SK-N-SH treated with all-trans-retinoic acid at 6 μM for 48 hours (cell line): ENCODE data around the gene GIMAP1.

Source experiments
- ATAC-seq: fragments of 200-7000 bp; cut with Tn5 transposase; 3 replicates; pipeline ENCODE4 v1.9.1; 2020; ENCODE audit warnings: mild to moderate bottlenecking, moderate library complexity
- ARNTL ChIP-seq: fragments of 450-650 bp; formaldehyde crosslinking; IDR thresholded peaks from 2 replicates; pipeline ENCODE4 v1.5.0; 2020; ENCODE audit warnings: low read depth, mild to moderate bottlenecking, moderate library complexity, borderline replicate concordance
- BACH2 ChIP-seq: fragments of 250-450 bp; sonication (Bioruptor Pico); IDR thresholded peaks from 2 replicates; pipeline ENCODE4 v1.9.0; 2021; ENCODE audit warnings: mild to moderate bottlenecking, borderline replicate concordance
- CSDC2 ChIP-seq: fragments of 250-450 bp; sonication (Bioruptor Pico); IDR thresholded peaks from 2 replicates; pipeline ENCODE4 v1.5.0; 2020; ENCODE audit warnings: mild to moderate bottlenecking, moderate library complexity
- GLIS3 ChIP-seq: fragments of 250-450 bp; sonication (Bioruptor Pico); IDR thresholded peaks from 2 replicates; pipeline ENCODE4 v1.5.0; 2020; ENCODE audit warnings: mild to moderate bottlenecking, moderate library complexity
- ISL1 ChIP-seq: fragments of 250-450 bp; sonication (Bioruptor Pico); IDR thresholded peaks from 2 replicates; pipeline ENCODE4 v2.1.2; 2022; ENCODE audit warnings: mild to moderate bottlenecking, moderate library complexity
- OSR1 ChIP-seq: fragments of 250-450 bp; sonication (Bioruptor Pico); IDR thresholded peaks from 2 replicates; pipeline ENCODE4 v1.8.0; 2022; ENCODE audit warnings: moderate library complexity, mild to moderate bottlenecking, inconsistent platforms
- PPARA ChIP-seq: fragments of 250-450 bp; sonication (Bioruptor Pico); IDR thresholded peaks from 2 replicates; pipeline ENCODE4 v1.5.0; 2020; ENCODE audit warnings: mild to moderate bottlenecking, borderline replicate concordance
- RARB ChIP-seq: fragments of 250-450 bp; sonication (Bioruptor Pico); IDR thresholded peaks from 2 replicates; pipeline ENCODE4 v1.8.0; 2021; ENCODE audit warnings: mild to moderate bottlenecking, moderate library complexity
- SNAI2 ChIP-seq: fragments of 250-450 bp; sonication (Bioruptor Pico); IDR thresholded peaks from 2 replicates; pipeline ENCODE4 v1.5.0; 2020; ENCODE audit warnings: mild to moderate bottlenecking, moderate library complexity
- TOX ChIP-seq: fragments of 250-450 bp; sonication (Bioruptor Pico); IDR thresholded peaks from 2 replicates; pipeline ENCODE4 v1.8.0; 2021; ENCODE audit warnings: mild to moderate bottlenecking, moderate library complexity, borderline replicate concordance
- ZC3H10 ChIP-seq: fragments of 250-450 bp; sonication (Bioruptor Pico); IDR thresholded peaks from 2 replicates; pipeline ENCODE4 v1.5.1; 2021; ENCODE audit warnings: mild to moderate bottlenecking, moderate library complexity
- ZFP3 ChIP-seq: fragments of 250-450 bp; sonication (Bioruptor Pico); IDR thresholded peaks from 2 replicates; pipeline ENCODE4 v1.5.0; 2020; ENCODE audit warnings: mild to moderate bottlenecking, moderate library complexity
- ZFP30 ChIP-seq: fragments of 450-650 bp; formaldehyde crosslinking; IDR thresholded peaks from 2 replicates; pipeline ENCODE4 v1.5.0; 2022; ENCODE audit warnings: mild to moderate bottlenecking, moderate library complexity
- ZNF565 ChIP-seq: fragments of 450-650 bp; formaldehyde crosslinking; conservative IDR thresholded peaks from 2 replicates; pipeline ENCODE4 v1.5.0; 2020; ENCODE audit warnings: low read depth, mild to moderate bottlenecking, moderate library complexity
- ZNF70 ChIP-seq: fragments of 450-650 bp; formaldehyde crosslinking; IDR thresholded peaks from 2 replicates; pipeline ENCODE4 v1.5.0; 2020; ENCODE audit warnings: mild to moderate bottlenecking, moderate library complexity
- ZNF8 ChIP-seq: fragments of 450-650 bp; formaldehyde crosslinking; IDR thresholded peaks from 2 replicates; pipeline ENCODE4 v1.5.0; 2020; ENCODE audit warnings: mild to moderate bottlenecking, moderate library complexity
- TF ChIP-seq, protein P1 (sequence below): fragments of 250-450 bp; sonication (Bioruptor Pico); IDR thresholded peaks from 2 replicates; pipeline ENCODE4 v1.8.0; 2021; ENCODE audit warnings: low read depth, mild to moderate bottlenecking, moderate library complexity, borderline replicate concordance
- TF ChIP-seq, protein P2 (sequence below): fragments of 250-450 bp; sonication (Bioruptor Pico); IDR thresholded peaks from 2 replicates; pipeline ENCODE4 v1.5.1; 2020; ENCODE audit warnings: low read depth, mild to moderate bottlenecking, moderate library complexity
- TF ChIP-seq, protein P3 (sequence below): fragments of 250-450 bp; sonication (Bioruptor Pico); IDR thresholded peaks from 2 replicates; pipeline ENCODE4 v1.5.0; 2020; ENCODE audit warnings: mild to moderate bottlenecking, moderate library complexity

Gene GIMAP1

DNA sequence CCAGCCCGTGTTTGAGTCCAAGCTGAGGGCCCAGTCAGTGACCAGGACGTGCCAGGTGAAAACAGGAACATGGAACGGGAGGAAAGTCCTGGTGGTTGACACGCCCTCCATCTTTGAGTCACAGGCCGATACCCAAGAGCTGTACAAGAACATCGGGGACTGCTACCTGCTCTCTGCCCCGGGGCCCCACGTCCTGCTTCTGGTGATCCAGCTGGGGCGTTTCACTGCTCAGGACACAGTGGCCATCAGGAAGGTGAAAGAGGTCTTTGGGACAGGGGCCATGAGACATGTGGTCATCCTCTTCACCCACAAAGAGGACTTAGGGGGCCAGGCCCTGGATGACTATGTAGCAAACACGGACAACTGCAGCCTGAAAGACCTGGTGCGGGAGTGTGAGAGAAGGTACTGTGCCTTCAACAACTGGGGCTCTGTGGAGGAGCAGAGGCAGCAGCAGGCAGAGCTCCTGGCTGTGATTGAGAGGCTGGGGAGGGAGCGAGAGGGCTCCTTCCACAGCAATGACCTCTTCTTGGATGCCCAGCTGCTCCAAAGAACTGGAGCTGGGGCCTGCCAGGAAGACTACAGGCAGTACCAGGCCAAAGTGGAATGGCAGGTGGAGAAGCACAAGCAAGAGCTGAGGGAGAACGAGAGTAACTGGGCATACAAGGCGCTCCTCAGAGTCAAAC lies 26.0 kb downstream of the GIMAP1 start:
- TF ChIP-seq ZNF70 (no peak), GLIS3 (no peak), SNAI2 (no peak), ISL1 (no peak), ZNF8 (no peak), PPARA (CRISPR knock-in tag) (no peak), OSR1 (CRISPR knock-in tag) (no peak), ZC3H10 (CRISPR knock-in tag) (no peak), ARNTL (CRISPR knock-in tag) (no peak), RARB (CRISPR knock-in tag) (no peak), ZNF565 (no peak), CSDC2 (CRISPR knock-in tag) (no peak), ZFP30 (no peak), BACH2 (CRISPR knock-in tag) (no peak), TOX (CRISPR knock-in tag) (no peak)
- TF ChIP-seq, protein P1, sequence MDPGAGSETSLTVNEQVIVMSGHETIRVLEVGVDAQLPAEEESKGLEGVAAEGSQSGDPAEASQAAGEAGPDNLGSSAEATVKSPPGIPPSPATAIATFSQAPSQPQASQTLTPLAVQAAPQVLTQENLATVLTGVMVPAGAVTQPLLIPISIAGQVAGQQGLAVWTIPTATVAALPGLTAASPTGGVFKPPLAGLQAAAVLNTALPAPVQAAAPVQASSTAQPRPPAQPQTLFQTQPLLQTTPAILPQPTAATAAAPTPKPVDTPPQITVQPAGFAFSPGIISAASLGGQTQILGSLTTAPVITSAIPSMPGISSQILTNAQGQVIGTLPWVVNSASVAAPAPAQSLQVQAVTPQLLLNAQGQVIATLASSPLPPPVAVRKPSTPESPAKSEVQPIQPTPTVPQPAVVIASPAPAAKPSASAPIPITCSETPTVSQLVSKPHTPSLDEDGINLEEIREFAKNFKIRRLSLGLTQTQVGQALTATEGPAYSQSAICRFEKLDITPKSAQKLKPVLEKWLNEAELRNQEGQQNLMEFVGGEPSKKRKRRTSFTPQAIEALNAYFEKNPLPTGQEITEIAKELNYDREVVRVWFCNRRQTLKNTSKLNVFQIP (CRISPR knock-in tag) = no peak
- TF ChIP-seq, protein P2, sequence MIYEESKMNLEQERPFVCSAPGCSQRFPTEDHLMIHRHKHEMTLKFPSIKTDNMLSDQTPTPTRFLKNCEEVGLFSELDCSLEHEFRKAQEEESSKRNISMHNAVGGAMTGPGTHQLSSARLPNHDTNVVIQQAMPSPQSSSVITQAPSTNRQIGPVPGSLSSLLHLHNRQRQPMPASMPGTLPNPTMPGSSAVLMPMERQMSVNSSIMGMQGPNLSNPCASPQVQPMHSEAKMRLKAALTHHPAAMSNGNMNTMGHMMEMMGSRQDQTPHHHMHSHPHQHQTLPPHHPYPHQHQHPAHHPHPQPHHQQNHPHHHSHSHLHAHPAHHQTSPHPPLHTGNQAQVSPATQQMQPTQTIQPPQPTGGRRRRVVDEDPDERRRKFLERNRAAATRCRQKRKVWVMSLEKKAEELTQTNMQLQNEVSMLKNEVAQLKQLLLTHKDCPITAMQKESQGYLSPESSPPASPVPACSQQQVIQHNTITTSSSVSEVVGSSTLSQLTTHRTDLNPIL (CRISPR knock-in tag) = no peak
- TF ChIP-seq, protein P3, sequence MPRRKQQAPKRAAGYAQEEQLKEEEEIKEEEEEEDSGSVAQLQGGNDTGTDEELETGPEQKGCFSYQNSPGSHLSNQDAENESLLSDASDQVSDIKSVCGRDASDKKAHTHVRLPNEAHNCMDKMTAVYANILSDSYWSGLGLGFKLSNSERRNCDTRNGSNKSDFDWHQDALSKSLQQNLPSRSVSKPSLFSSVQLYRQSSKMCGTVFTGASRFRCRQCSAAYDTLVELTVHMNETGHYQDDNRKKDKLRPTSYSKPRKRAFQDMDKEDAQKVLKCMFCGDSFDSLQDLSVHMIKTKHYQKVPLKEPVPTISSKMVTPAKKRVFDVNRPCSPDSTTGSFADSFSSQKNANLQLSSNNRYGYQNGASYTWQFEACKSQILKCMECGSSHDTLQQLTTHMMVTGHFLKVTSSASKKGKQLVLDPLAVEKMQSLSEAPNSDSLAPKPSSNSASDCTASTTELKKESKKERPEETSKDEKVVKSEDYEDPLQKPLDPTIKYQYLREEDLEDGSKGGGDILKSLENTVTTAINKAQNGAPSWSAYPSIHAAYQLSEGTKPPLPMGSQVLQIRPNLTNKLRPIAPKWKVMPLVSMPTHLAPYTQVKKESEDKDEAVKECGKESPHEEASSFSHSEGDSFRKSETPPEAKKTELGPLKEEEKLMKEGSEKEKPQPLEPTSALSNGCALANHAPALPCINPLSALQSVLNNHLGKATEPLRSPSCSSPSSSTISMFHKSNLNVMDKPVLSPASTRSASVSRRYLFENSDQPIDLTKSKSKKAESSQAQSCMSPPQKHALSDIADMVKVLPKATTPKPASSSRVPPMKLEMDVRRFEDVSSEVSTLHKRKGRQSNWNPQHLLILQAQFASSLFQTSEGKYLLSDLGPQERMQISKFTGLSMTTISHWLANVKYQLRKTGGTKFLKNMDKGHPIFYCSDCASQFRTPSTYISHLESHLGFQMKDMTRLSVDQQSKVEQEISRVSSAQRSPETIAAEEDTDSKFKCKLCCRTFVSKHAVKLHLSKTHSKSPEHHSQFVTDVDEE (CRISPR knock-in tag) = no peak
- ATAC-seq = no peak

DNA sequence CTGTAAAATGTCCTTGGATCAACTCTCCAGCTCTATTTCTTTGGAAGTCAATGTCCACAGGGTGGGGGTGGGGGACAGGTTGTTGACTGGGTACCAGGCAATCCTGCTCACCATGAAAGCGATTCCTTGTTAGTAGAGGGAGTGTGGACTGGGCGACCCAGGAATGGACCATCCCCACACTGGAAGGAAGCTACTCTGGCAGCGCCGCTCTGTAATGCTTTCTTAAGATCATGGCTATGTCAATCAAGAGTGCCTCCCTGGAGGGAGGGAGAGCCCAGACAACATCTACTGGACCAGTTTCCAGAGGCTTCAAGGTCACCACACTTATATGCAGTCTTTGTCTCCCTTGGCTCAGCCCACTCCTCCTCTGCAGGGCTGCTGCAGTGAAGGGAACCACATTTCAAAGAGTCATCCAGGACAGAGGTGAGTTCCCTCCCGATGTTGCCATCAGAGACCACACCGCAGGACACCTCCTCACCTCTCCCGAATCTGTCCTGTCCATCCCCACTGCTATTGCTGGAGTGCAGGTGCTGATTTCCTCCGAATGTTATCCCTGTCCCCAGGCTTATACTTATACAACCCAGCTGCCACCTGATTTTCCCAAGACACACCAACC lies 27.7 kb downstream of the GIMAP1 start:
- no peak for ATAC-seq

DNA sequence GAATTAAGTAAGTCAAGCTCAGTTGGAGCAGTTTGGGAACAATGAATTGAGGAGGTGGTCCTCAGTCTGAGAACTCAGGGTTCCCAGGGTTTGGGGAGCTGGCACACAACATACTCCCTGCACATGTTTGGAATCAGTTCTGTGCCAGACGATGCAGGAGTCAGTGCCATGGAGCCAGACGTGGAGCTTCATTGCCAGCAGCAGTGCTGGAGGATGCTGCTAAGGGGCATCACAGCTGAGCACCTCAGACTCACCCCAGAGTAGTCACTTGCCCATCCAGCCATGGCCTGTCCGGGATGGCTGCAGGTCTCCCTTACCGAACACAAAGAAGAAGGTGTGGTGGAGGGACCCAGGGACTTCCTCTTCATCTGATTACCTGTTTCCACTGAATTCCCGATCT lies 28.7 kb downstream of the GIMAP1 start:
- TF ChIP-seq, protein P2 (CRISPR knock-in tag) = no peak
- no peak for TF ChIP-seq ARNTL (CRISPR knock-in tag)
- no peak for TF ChIP-seq RARB (CRISPR knock-in tag)
- no peak for TF ChIP-seq GLIS3
- TF ChIP-seq ISL1 = no peak
- TF ChIP-seq ZNF565 = no peak
- no peak for TF ChIP-seq OSR1 (CRISPR knock-in tag)
- no peak for TF ChIP-seq SNAI2
- no peak for TF ChIP-seq ZNF8
- TF ChIP-seq ZFP30 = no peak
- TF ChIP-seq TOX (CRISPR knock-in tag) = no peak
- no peak for TF ChIP-seq ZNF70
- no peak for ATAC-seq

More for the DNA sequence above, 27.7 kb downstream of the GIMAP1 start:
- TF ChIP-seq, protein P2 (CRISPR knock-in tag) = no peak
- no peak for TF ChIP-seq RARB (CRISPR knock-in tag)

DNA sequence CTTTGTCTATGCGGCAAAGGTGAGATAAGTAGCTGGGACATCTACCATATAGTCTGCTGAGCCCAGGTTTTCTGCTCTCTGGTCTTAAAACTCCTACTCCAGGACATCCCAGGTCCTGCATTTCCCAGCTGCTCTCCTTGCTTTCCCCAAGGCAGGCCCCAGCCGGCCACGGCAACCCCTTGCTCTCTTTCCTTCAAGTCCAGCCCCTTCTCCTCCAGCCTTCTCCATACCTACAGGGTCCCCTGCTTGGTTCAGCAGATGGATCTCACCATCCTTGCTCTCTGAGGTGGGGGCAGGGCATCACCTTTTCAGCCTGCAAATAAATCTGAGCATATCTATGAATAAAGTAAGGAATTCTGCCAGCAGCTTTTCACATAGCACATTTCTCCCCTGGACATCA lies 29.5 kb downstream of the GIMAP1 start:
- TF ChIP-seq ZC3H10 (CRISPR knock-in tag) (no peak), ISL1 (no peak), TOX (CRISPR knock-in tag) (no peak), ZFP3 (no peak)
- no peak for ATAC-seq
